Measurements from ENCODE around the gene HNRNPK.

DNA sequence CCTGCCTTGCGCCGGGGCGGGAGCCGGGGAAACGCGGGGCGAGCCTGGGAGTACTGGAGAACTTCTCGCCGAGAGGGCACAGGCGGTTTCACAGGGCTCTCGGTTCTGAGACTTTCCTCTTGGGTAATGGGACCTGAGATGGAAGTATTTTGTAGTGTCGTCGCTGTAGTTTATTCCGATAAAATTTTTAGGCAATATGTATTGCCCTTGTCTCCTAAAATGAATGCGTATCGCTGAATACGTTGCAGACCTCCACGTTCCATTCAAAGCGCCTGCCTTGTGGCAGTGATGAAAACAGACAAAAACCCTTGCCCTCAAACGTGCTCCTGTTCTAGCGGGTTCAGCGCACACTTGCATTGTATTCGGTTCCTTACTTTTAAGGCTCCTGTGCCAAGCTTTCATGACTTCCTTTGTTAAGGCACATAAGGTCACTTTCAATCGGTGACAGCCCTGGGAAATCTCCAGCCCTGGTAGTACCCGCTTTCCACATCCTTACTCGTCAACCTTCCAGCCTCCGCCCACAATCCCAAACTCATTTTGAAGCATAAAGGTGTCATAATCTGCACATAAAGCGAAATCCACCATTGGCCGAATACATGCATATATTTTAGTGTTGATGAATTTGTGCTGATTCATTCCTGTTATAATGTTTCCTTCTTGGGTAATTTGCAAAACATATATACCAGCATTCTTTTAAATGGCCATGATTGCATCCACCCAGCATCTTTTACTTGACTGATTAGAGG is 1.3 kb upstream of the HNRNPK start:
- TF ChIP-seq, protein P1, sequence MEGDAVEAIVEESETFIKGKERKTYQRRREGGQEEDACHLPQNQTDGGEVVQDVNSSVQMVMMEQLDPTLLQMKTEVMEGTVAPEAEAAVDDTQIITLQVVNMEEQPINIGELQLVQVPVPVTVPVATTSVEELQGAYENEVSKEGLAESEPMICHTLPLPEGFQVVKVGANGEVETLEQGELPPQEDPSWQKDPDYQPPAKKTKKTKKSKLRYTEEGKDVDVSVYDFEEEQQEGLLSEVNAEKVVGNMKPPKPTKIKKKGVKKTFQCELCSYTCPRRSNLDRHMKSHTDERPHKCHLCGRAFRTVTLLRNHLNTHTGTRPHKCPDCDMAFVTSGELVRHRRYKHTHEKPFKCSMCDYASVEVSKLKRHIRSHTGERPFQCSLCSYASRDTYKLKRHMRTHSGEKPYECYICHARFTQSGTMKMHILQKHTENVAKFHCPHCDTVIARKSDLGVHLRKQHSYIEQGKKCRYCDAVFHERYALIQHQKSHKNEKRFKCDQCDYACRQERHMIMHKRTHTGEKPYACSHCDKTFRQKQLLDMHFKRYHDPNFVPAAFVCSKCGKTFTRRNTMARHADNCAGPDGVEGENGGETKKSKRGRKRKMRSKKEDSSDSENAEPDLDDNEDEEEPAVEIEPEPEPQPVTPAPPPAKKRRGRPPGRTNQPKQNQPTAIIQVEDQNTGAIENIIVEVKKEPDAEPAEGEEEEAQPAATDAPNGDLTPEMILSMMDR (conservative IDR thresholded peaks at IDR 0.05; ENCODE audit: low read depth, low read length), result no peak
- TF ChIP-seq EZH2phosphoT487 (IDR thresholded peaks at IDR 0.05; ENCODE audit: borderline replicate concordance, low read length), result no peak

Measured in PC-3 (cell line).